HEK293 (cell line): ENCODE data around the gene GOLT1A.
A peak's percentile ranks its signal among the peaks of the same experiment; 100 is the strongest.

Source experiments
- CTCF ChIA-PET: fragments of 350-600 bp; formaldehyde crosslinking; extraction: SDS; loops from one replicate; lab custom pipeline; 2021; ENCODE audit warnings: antibody characterized with exemption; lab: Yijun Ruan, JAX
- POLR2A ChIA-PET: fragments of 300-600 bp; formaldehyde crosslinking; extraction: SDS; loops from one replicate; lab custom pipeline; 2020; ENCODE audit warnings: antibody characterized with exemption, inconsistent platforms; lab: Yijun Ruan, JAX
- H3K27ac ChIP-seq: fragments of 200-500 bp; sonication (Bioruptor generic); 2 replicates; pipeline ENCODE4 v1.5.1; 2014; ENCODE audit warnings: low read depth, low read length, control low read depth, inconsistent platforms; ENCODE audit errors: extremely low read depth
- H3K36me3 ChIP-seq, 2 experiments: fragments of 200-500 bp in 1 of 2; sonication (Bioruptor generic) in 1 of 2; 1 replicate in 1 of 2; 2 replicates in 1 of 2; pipeline ENCODE4 v1.5.1; 2014 to 2017; ENCODE audit warnings: inconsistent platforms in 2 of 2, low read length in 2 of 2; ENCODE audit not compliant: control insufficient read depth in 2 of 2, insufficient read depth in 1 of 2
- H3K4me1 ChIP-seq: fragments of 200-500 bp; sonication (Bioruptor generic); 2 replicates; pipeline ENCODE4 v1.5.1; 2014; ENCODE audit warnings: mild to moderate bottlenecking, low read length, inconsistent platforms; ENCODE audit not compliant: control insufficient read depth, insufficient read depth
- H3K4me3 ChIP-seq: 2 replicates; pipeline ENCODE4 v1.5.1; 2011; ENCODE audit warnings: low read depth, mild to moderate bottlenecking, control low read depth, low read length, moderate library complexity
- H3K9me3 ChIP-seq: fragments of 200-500 bp; sonication (Bioruptor generic); 2 replicates; pipeline ENCODE4 v1.5.1; 2014; ENCODE audit warnings: low read depth, low read length, inconsistent platforms; ENCODE audit not compliant: control insufficient read depth, insufficient read depth
- CTCF ChIP-seq: fragments of 450-650 bp; formaldehyde crosslinking; IDR thresholded peaks from 2 replicates; pipeline ENCODE4 v1.5.1; 2016; ENCODE audit warnings: missing biosample characterization, missing genetic modification characterization
- HOXD13 ChIP-seq: sonication (generic); formaldehyde crosslinking; IDR thresholded peaks from 2 replicates; pipeline ENCODE4 v1.8.0; 2022; ENCODE audit warnings: missing genetic modification reagents, borderline replicate concordance
- KLF9 ChIP-seq: fragments of 450-650 bp; formaldehyde crosslinking; IDR thresholded peaks from 2 replicates; pipeline ENCODE4 v1.5.1; 2016; ENCODE audit warnings: missing biosample characterization, missing genetic modification characterization, low read depth
- SETDB1 ChIP-seq: IDR thresholded peaks from one replicate; pipeline ENCODE4 v1.6.1; 2017; ENCODE audit warnings: mild to moderate bottlenecking, low read length, moderate library complexity, mixed read lengths; ENCODE audit not compliant: insufficient read length
- TCF7L2 ChIP-seq: IDR thresholded peaks from 2 replicates; pipeline ENCODE4 v1.6.1; 2011; ENCODE audit warnings: low read depth, mild to moderate bottlenecking, inconsistent platforms, low read length, moderate library complexity, borderline replicate concordance
- ZNF121 ChIP-seq: fragments of 450-650 bp; formaldehyde crosslinking; IDR thresholded peaks from 2 replicates; pipeline ENCODE4 v1.5.1; 2016; ENCODE audit warnings: missing biosample characterization, missing genetic modification characterization
- ZNF19 ChIP-seq: fragments of 450-650 bp; formaldehyde crosslinking; IDR thresholded peaks from 2 replicates; pipeline ENCODE4; 2016; ENCODE audit warnings: missing biosample characterization, missing genetic modification characterization, low read depth
- ZNF221 ChIP-seq: fragments of 450-650 bp; formaldehyde crosslinking; IDR thresholded peaks from 2 replicates; pipeline ENCODE4 v1.5.1; 2017; ENCODE audit warnings: missing biosample characterization, missing genetic modification characterization, borderline replicate concordance
- ZNF529 ChIP-seq: fragments of 450-650 bp; formaldehyde crosslinking; IDR thresholded peaks from 2 replicates; pipeline ENCODE4 v1.5.1; 2017; ENCODE audit warnings: missing genetic modification characterization, missing biosample characterization; ENCODE audit not compliant: insufficient replicate concordance
- ZNF670 ChIP-seq: fragments of 450-650 bp; formaldehyde crosslinking; IDR thresholded peaks from 2 replicates; pipeline ENCODE4 v1.5.1; 2016; ENCODE audit warnings: missing biosample characterization, missing genetic modification characterization, low read depth
- ZXDB ChIP-seq: fragments of 450-650 bp; formaldehyde crosslinking; IDR thresholded peaks from 2 replicates; pipeline ENCODE4 v1.5.1; 2016; ENCODE audit warnings: missing biosample characterization, missing genetic modification characterization
- TF ChIP-seq, protein P1 (sequence below): fragments of 450-650 bp; formaldehyde crosslinking; IDR thresholded peaks from 2 replicates; pipeline ENCODE4 v1.5.1; 2016; ENCODE audit warnings: missing biosample characterization, missing genetic modification characterization, borderline replicate concordance
- TF ChIP-seq, protein P2 (sequence below): fragments of 450-650 bp; formaldehyde crosslinking; IDR thresholded peaks from 2 replicates; pipeline ENCODE4 v1.5.1; 2016; ENCODE audit warnings: missing biosample characterization, missing genetic modification characterization

The GOLT1A gene

DNA sequence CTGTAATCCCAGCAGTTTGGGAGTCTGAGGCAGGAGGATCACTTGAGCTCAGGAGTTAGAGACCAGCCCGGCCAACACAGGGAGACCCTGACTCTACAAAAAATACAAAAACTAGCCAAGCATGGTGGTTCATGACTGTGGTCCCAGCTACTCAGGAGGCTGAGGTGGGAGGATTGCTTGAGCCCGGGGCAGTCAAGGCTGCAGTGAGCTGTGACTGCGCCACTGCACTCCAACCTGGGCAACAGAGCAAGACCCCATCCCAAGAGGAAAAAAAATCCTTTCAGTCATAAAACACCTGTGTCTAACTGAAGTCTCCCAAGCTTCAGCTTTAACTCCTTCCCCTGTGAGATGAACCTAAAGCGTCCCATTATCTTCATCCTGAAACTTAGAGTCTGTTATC lies 33.1 kb upstream of the GOLT1A start:
- Histone ChIP-seq H3K9me3 (no peaks in the 10 kb centered on the region), H3K4me3 (no peak overlapping the region), H3K27ac (no peak overlapping the region), H3K36me3 (no peaks in the 10 kb centered on the region), H3K4me1 (no peaks in the 10 kb centered on the region)
- ChIA-PET CTCF (interaction anchor here (0.6 to 4.1 kb wide), 5 partner anchors 10 to 114 kb away, joined by 3 to 18 read pairs (median 4); partner anchors contain the start of gene GOLT1A), POLR2A (no interaction called here)
- TF ChIP-seq ZXDB (tag by site-specific recombination) = no peak
- TF ChIP-seq ZNF221 (tag by site-specific recombination) = no peak
- peak; percentile 57; the same call in 1 of the 2 replicates for TF ChIP-seq ZNF121 (tag by site-specific recombination)
- TF ChIP-seq ZNF529 = no peak

GRCh38 chr1:204242920-204243319 lies 29.1 kb upstream of the GOLT1A start:
- no peaks in the 10 kb centered on the region for H3K9me3 ChIP-seq
- POLR2A ChIA-PET = no interaction called here
- CTCF ChIA-PET = interaction anchor here (0.7 to 1.6 kb wide), 2 partner anchors 16 to 28 kb away, joined by 4 to 5 read pairs; no protein-coding TSS in a partner anchor
- no peak overlapping the region for H3K4me3 ChIP-seq
- H3K27ac ChIP-seq = no peak overlapping the region
- H3K36me3 ChIP-seq = no peaks in the 10 kb centered on the region
- no peaks in the 10 kb centered on the region for H3K4me1 ChIP-seq
- TF ChIP-seq ZNF121 (tag by site-specific recombination) (no peak), ZNF670 (tag by site-specific recombination) (no peak), ZNF19 (tag by site-specific recombination) (no peak), HOXD13 (CRISPR knock-in tag) (no peak), CTCF (tag by site-specific recombination) (no peak), SETDB1 (no peak), KLF9 (tag by site-specific recombination) (no peak), TCF7L2 (no peak)
- TF ChIP-seq, protein P1, sequence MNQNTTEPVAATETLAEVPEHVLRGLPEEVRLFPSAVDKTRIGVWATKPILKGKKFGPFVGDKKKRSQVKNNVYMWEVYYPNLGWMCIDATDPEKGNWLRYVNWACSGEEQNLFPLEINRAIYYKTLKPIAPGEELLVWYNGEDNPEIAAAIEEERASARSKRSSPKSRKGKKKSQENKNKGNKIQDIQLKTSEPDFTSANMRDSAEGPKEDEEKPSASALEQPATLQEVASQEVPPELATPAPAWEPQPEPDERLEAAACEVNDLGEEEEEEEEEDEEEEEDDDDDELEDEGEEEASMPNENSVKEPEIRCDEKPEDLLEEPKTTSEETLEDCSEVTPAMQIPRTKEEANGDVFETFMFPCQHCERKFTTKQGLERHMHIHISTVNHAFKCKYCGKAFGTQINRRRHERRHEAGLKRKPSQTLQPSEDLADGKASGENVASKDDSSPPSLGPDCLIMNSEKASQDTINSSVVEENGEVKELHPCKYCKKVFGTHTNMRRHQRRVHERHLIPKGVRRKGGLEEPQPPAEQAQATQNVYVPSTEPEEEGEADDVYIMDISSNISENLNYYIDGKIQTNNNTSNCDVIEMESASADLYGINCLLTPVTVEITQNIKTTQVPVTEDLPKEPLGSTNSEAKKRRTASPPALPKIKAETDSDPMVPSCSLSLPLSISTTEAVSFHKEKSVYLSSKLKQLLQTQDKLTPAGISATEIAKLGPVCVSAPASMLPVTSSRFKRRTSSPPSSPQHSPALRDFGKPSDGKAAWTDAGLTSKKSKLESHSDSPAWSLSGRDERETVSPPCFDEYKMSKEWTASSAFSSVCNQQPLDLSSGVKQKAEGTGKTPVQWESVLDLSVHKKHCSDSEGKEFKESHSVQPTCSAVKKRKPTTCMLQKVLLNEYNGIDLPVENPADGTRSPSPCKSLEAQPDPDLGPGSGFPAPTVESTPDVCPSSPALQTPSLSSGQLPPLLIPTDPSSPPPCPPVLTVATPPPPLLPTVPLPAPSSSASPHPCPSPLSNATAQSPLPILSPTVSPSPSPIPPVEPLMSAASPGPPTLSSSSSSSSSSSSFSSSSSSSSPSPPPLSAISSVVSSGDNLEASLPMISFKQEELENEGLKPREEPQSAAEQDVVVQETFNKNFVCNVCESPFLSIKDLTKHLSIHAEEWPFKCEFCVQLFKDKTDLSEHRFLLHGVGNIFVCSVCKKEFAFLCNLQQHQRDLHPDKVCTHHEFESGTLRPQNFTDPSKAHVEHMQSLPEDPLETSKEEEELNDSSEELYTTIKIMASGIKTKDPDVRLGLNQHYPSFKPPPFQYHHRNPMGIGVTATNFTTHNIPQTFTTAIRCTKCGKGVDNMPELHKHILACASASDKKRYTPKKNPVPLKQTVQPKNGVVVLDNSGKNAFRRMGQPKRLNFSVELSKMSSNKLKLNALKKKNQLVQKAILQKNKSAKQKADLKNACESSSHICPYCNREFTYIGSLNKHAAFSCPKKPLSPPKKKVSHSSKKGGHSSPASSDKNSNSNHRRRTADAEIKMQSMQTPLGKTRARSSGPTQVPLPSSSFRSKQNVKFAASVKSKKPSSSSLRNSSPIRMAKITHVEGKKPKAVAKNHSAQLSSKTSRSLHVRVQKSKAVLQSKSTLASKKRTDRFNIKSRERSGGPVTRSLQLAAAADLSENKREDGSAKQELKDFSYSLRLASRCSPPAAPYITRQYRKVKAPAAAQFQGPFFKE (tag by site-specific recombination) = no peak
- TF ChIP-seq, protein P2, sequence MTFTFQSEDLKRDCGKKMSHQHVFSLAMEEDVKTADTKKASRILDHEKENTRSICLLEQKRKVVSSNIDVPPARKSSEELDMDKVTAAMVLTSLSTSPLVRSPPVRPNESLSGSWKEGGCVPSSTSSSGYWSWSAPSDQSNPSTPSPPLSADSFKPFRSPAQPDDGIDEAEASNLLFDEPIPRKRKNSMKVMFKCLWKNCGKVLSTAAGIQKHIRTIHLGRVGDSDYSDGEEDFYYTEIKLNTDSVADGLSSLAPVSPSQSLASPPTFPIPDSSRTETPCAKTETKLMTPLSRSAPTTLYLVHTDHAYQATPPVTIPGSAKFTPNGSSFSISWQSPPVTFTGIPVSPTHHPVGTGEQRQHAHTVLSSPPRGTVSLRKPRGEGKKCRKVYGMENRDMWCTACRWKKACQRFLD (tag by site-specific recombination) = no peak
